ENCODE results near the gene CAMKK1. TPM values are rescaled to one million over a fixed set of nuclear protein-coding genes. Genes with fewer than 3 reads are reported as not detected.

CAMKK1 gene
- total and polyA plus RNA-seq, 9 of the 15 experiments (the other 6 are each of a cell fraction or from before 2014, with no cell fraction given): 0.34 to 7.5 (median 4.9) TPM

GRCh38 chr17:3915995-3916696 is 23.3 kb upstream of the CAMKK1 start, which contains the start of gene P2RX1 (continued):
- TF ChIP-seq HOMEZ (CRISPR knock-in tag; IDR thresholded peaks at IDR 0.05): no peak
- TF ChIP-seq SRSF3 (IDR thresholded peaks at IDR 0.05; ENCODE audit: insufficient read depth, low read length): no peak
- no peak for TF ChIP-seq CREBBP (IDR thresholded peaks at IDR 0.05; ENCODE audit: low read depth, low read length)
- TF ChIP-seq ZFP30 (CRISPR knock-in tag; IDR thresholded peaks at IDR 0.05; ENCODE audit: borderline replicate concordance): no peak
- no peak for TF ChIP-seq SRSF7 (optimal IDR thresholded peaks at IDR 0.05; ENCODE audit: low read depth, low read length)
- no peak for TF ChIP-seq FOXJ2 (tag; IDR thresholded peaks at IDR 0.05)
- TF ChIP-seq CTCF (IDR thresholded peaks at IDR 0.05 in 2 of 3, conservative IDR thresholded peaks at IDR 0.05 in 1 of 3; ENCODE audit: insufficient read depth in 2 of 3, low read depth in 1 of 3, low read length in 3 of 3): no peak
- TF ChIP-seq ZFPM2 (CRISPR knock-in tag; IDR thresholded peaks at IDR 0.05): no peak
- no peak for TF ChIP-seq ZNF655 (CRISPR knock-in tag; IDR thresholded peaks at IDR 0.05)
- TF ChIP-seq, protein P1, sequence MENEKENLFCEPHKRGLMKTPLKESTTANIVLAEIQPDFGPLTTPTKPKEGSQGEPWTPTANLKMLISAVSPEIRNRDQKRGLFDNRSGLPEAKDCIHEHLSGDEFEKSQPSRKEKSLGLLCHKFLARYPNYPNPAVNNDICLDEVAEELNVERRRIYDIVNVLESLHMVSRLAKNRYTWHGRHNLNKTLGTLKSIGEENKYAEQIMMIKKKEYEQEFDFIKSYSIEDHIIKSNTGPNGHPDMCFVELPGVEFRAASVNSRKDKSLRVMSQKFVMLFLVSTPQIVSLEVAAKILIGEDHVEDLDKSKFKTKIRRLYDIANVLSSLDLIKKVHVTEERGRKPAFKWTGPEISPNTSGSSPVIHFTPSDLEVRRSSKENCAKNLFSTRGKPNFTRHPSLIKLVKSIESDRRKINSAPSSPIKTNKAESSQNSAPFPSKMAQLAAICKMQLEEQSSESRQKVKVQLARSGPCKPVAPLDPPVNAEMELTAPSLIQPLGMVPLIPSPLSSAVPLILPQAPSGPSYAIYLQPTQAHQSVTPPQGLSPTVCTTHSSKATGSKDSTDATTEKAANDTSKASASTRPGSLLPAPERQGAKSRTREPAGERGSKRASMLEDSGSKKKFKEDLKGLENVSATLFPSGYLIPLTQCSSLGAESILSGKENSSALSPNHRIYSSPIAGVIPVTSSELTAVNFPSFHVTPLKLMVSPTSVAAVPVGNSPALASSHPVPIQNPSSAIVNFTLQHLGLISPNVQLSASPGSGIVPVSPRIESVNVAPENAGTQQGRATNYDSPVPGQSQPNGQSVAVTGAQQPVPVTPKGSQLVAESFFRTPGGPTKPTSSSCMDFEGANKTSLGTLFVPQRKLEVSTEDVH (IDR thresholded peaks at IDR 0.05; ENCODE audit: low read depth, partially characterized antibody): no peak
- TF ChIP-seq ETV5 (CRISPR knock-in tag; IDR thresholded peaks at IDR 0.05; ENCODE audit: low read depth): peak; percentile 84
- TF ChIP-seq ZKSCAN8 (CRISPR knock-in tag; IDR thresholded peaks at IDR 0.05): no peak
- TF ChIP-seq BRCA1 (IDR thresholded peaks at IDR 0.05): no peak
- TF ChIP-seq BRCA1 (CRISPR knock-in tag; IDR thresholded peaks at IDR 0.05): no peak
- TF ChIP-seq ATF7 (IDR thresholded peaks at IDR 0.05): 0 out of 2 replicates have a peak, but pooled peaks have one; percentile 21
- no peak for TF ChIP-seq RBM14 (IDR thresholded peaks at IDR 0.05; ENCODE audit: borderline replicate concordance, insufficient read depth, low read depth, low read length)
- TF ChIP-seq NFIC (IDR thresholded peaks at IDR 0.05): peak; percentile 16; the same call in 1 of the 2 replicates
- TF ChIP-seq, protein P2, sequence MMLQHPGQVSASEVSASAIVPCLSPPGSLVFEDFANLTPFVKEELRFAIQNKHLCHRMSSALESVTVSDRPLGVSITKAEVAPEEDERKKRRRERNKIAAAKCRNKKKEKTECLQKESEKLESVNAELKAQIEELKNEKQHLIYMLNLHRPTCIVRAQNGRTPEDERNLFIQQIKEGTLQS (IDR thresholded peaks at IDR 0.05): no peak
- TF ChIP-seq, protein P2 (CRISPR knock-in tag; conservative IDR thresholded peaks at IDR 0.05): no peak
- no peak for TF ChIP-seq RBM39 (optimal IDR thresholded peaks at IDR 0.05; ENCODE audit: low read depth, low read length)
